ENCODE measurements around the gene CYP39A1.

Gene CYP39A1

DNA sequence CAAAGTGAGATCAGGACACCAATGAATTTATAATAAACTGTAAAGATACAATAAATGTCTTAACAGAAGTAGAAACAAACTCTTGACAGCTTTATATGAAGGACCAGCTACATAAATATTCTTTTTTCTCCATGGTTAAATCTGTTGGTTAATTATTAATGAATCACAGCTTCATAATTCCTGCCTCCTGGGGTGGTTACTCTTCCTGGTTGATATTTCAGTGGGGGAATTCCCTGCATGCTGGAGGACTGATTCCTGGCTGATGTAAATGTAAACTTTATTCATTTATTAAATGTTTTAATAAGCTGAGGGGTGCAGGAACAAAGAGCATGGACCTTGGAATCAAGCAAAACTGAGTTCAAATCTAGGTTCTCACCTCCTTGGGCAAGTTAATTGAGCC lies 145.2 kb downstream of the CYP39A1 start:
- H3K4me1 ChIP-seq (ENCODE audit: low read depth, poor library complexity, severe bottlenecking), result no peaks in the 10 kb centered on the region
- no peak overlapping the region for H3K27ac ChIP-seq
- H3K79me2 ChIP-seq (ENCODE audit: insufficient read depth, low read depth), result no peaks in the 10 kb centered on the region
- no peak overlapping the region for H3K4me2 ChIP-seq
- H3K36me3 ChIP-seq (ENCODE audit: insufficient read depth), result no peaks in the 10 kb centered on the region
- no peaks in the 10 kb centered on the region for H4K20me1 ChIP-seq (ENCODE audit: insufficient read depth)
- no peak overlapping the region for H3K4me3 ChIP-seq (IDR thresholded peaks at IDR 0.05; ENCODE audit: insufficient read depth, low read depth, low read length)
- no peak overlapping the region for H2AFZ ChIP-seq (ENCODE audit: low read depth)
- TF ChIP-seq CTCF (conservative IDR thresholded peaks at IDR 0.05; ENCODE audit: low read depth, low read length), result no peak
- no peaks in the 10 kb centered on the region for H3K27me3 ChIP-seq (ENCODE audit: insufficient read depth, low read depth)
- H3K9ac ChIP-seq, result no peak overlapping the region

DNA sequence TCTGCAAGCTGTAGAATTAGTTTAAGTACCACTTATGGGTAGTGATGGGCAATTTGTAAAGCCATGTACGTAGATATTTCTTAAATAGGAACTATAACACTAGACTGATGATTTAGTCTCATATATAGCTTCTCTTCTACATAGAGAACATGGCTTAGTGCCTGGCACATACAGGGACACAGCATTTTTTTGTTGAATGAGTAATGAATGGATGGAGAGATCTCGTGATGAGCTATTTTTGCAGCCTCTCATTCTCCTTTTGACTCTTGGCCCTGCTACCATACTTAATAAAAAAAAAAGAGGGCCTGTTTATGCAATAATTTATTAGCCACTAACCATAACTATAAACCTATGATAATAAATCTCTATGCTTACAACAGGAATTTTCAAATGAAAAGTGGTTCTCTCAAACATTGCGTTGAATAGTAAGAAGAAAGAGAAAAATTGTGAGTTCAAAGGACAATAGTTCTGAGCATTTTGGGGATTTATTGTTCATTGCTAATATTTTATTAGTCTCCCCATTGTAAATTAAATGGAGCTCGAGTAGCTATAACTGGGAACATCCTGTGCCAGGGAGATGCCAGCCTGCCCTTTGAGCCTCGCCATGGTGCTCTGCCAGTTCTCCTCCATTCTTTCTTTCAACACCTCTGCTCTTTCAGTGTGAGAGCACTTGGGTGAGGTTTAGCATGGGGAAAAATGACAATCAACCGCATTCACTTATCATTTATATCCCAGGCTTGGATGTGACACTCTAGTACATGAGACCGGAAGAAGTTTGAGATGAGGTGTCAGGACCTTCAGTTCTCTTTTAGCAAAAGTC lies 146.7 kb downstream of the CYP39A1 start:
- H3K4me2 ChIP-seq, result no peak overlapping the region
- no peak overlapping the region for H2AFZ ChIP-seq (ENCODE audit: low read depth)
- H3K27ac ChIP-seq, result no peak overlapping the region
- TF ChIP-seq CTCF (conservative IDR thresholded peaks at IDR 0.05; ENCODE audit: low read depth, low read length), result no peak
- no peaks in the 10 kb centered on the region for H3K27me3 ChIP-seq (ENCODE audit: insufficient read depth, low read depth)
- H3K4me3 ChIP-seq (IDR thresholded peaks at IDR 0.05; ENCODE audit: insufficient read depth, low read depth, low read length), result no peak overlapping the region
- no peaks in the 10 kb centered on the region for H3K79me2 ChIP-seq (ENCODE audit: insufficient read depth, low read depth)
- no peak overlapping the region for H3K9ac ChIP-seq
- H3K36me3 ChIP-seq (ENCODE audit: insufficient read depth), result no peaks in the 10 kb centered on the region
- no peaks in the 10 kb centered on the region for H4K20me1 ChIP-seq (ENCODE audit: insufficient read depth)
- no peaks in the 10 kb centered on the region for H3K4me1 ChIP-seq (ENCODE audit: low read depth, poor library complexity, severe bottlenecking)

GRCh38 chr6:46504242-46504641 lies 148.4 kb downstream of the CYP39A1 start:
- Histone ChIP-seq H3K27me3 (ENCODE audit: insufficient read depth, low read depth) (no peaks in the 10 kb centered on the region), H2AFZ (ENCODE audit: low read depth) (no peak overlapping the region), H3K27ac (no peak overlapping the region), H4K20me1 (ENCODE audit: insufficient read depth) (no peaks in the 10 kb centered on the region), H3K36me3 (ENCODE audit: insufficient read depth) (no peaks in the 10 kb centered on the region), H3K79me2 (ENCODE audit: insufficient read depth, low read depth) (no peaks in the 10 kb centered on the region), H3K4me3 (IDR thresholded peaks at IDR 0.05; ENCODE audit: insufficient read depth, low read depth, low read length) (no peak overlapping the region), H3K4me1 (ENCODE audit: low read depth, poor library complexity, severe bottlenecking) (no peaks in the 10 kb centered on the region), H3K9ac (no peak overlapping the region), H3K4me2 (no peak overlapping the region)
- no peak for TF ChIP-seq CTCF (conservative IDR thresholded peaks at IDR 0.05; ENCODE audit: low read depth, low read length)

GRCh38 chr6:46502486-46503119 lies 150.0 kb downstream of the CYP39A1 start:
- H3K27me3 ChIP-seq (ENCODE audit: insufficient read depth, low read depth), result no peaks in the 10 kb centered on the region
- TF ChIP-seq CTCF (conservative IDR thresholded peaks at IDR 0.05; ENCODE audit: low read depth, low read length), result no peak
- no peak overlapping the region for H2AFZ ChIP-seq (ENCODE audit: low read depth)
- no peak overlapping the region for H3K4me2 ChIP-seq
- H4K20me1 ChIP-seq (ENCODE audit: insufficient read depth), result no peaks in the 10 kb centered on the region
- no peak overlapping the region for H3K4me3 ChIP-seq (IDR thresholded peaks at IDR 0.05; ENCODE audit: insufficient read depth, low read depth, low read length)
- no peak overlapping the region for H3K9ac ChIP-seq
- no peaks in the 10 kb centered on the region for H3K36me3 ChIP-seq (ENCODE audit: insufficient read depth)
- H3K27ac ChIP-seq, result no peak overlapping the region
- no peaks in the 10 kb centered on the region for H3K79me2 ChIP-seq (ENCODE audit: insufficient read depth, low read depth)
- no peaks in the 10 kb centered on the region for H3K4me1 ChIP-seq (ENCODE audit: low read depth, poor library complexity, severe bottlenecking)

All from KMS-11 (cell line).